Heart right ventricle (tissue), 16 donors: ENCODE measurements around the gene KCNQ5. TPM values are rescaled to one million over a fixed set of nuclear protein-coding genes. Genes with fewer than 3 reads are reported as not detected.

Experiments used
- ATAC-seq, 8 donors: fragments of 200-7000 bp; cut with Tn5 transposase; one replicate each; pipeline ENCODE4 v1.9.1; 2020; ENCODE audit warnings: mild to moderate bottlenecking in 8 of 8, moderate library complexity in 8 of 8, moderate number of reproducible peaks in 1 of 8
- DNase-seq, 2 donors: peaks; one replicate each; pipeline ENCODE4 v3.0.0-alpha.2; 2020
- H3K27ac ChIP-seq, 10 donors: fragments of 200-600 bp; sonication (generic) in 2 of 10; one replicate each; pipeline versions ENCODE4 v1.5.0 to v1.8.0; 2020 to 2022; ENCODE audit warnings: mild to moderate bottlenecking in 3 of 10
- H3K27me3 ChIP-seq, 7 donors: fragments of 200-600 bp; one replicate each; pipeline ENCODE4 v1.8.0; 2021 to 2022; ENCODE audit warnings: mild to moderate bottlenecking in 2 of 7
- H3K36me3 ChIP-seq, 9 donors: fragments of 200-600 bp; sonication (generic) in 1 of 9; one replicate each; pipeline versions ENCODE4 v1.5.0 to v1.8.0; 2020 to 2022; ENCODE audit warnings: mild to moderate bottlenecking in 2 of 9
- H3K4me1 ChIP-seq, 9 donors: fragments of 200-600 bp; sonication (generic) in 1 of 9; one replicate each; pipeline versions ENCODE4 v1.5.0 to v1.8.0; 2020 to 2022; ENCODE audit warnings: mild to moderate bottlenecking in 4 of 9
- H3K4me3 ChIP-seq, 10 donors: fragments of 200-600 bp; sonication (generic) in 2 of 10; one replicate each; pipeline versions ENCODE4 v1.5.0 to v1.8.0; 2020 to 2022; ENCODE audit warnings: mild to moderate bottlenecking in 7 of 10, moderate library complexity in 2 of 10
- H3K9me3 ChIP-seq, 11 donors: fragments of 200-600 bp in 10 of 11; sonication (generic) in 2 of 11; one replicate each; pipeline versions ENCODE4 v1.5.0 to v1.8.0; 2013 to 2022; ENCODE audit warnings: mild to moderate bottlenecking in 2 of 11, control low read depth in 1 of 11, moderate library complexity in 1 of 11
- WGBS, 2 donors: extraction: QIAGEN DNeasy Blood & Tissue Kit; methylation state at CpG; one replicate each; pipeline ENCODE4 v1.1.7; 2013; ENCODE audit warnings: inconsistent platforms in 1 of 2; 5-methylcytosine and 5-hydroxymethylcytosine counted together
- intact Hi-C, 10 donors: fragments of 100-400 bp; cut with DNase I; formaldehyde crosslinking; loops; one replicate each; pipeline versions ENCODE4 v1.11.1 to v1.14.2; 2022
- polyA plus RNA-seq, 2 donors: library from polyadenylated mRNA; stranded (reverse); fragments of 200-250 nt; gene quantifications; one replicate each; pipeline ENCODE4 v1.2.3, GENCODE V29; 2013
- total RNA-seq, 10 donors: library from RNA; stranded (reverse); fragmentation: NEBNext Ultra II Directional in 3 of 10; extraction: Animal tissue kit (Norgen Biotek cat#: 25700) in 3 of 10; gene quantifications; one replicate each; pipeline versions ENCODE4 v1.2.1 to v1.2.4, GENCODE V29; 2021 to 2023
- TF ChIP-seq, protein P1 (sequence below), 9 donors: fragments of 200-600 bp; sonication (generic) in 2 of 9; IDR thresholded peaks; one replicate each; pipeline versions ENCODE4 v1.5.0 to v1.8.0; 2021 to 2022; ENCODE audit warnings: antibody characterized with exemption in 9 of 9, mild to moderate bottlenecking in 5 of 9, moderate library complexity in 1 of 9
- donor health status: Arrhythmogenic right ventricular cardiomyopathy.
- donor health status: ischemic (EF 13 %, LVEDD 7.1; RV severe dilation, severe dysfunction).
- donor health status: healthy with polysubstance abuse.
- donor health status: DM: no; HTN: yes; CAD: no.
- donor health status: DM: no; HTN: no; CAD: no.
- donor health status: ischemic (EF 25% LVEDD 6.9; RV normal size, moderate dysfunction).
- donor health status: ischemic (EF 25% LVEDD 5.7; RV mildly dilated, moderate dysfunction).
- donor health status: healthy.
- donor health status: DM: yes; HTN: yes; CAD: no.
- donor health status: Ischemic cardiomyopathy.
- donor health status: ischemic (EF 35%, LVEDD 5.7; RV mildly dilated, moderate dysfunction).
- donor health status: nonischemic (EF 11% LVEDD 7.7; RV severe dilation, severe dysfunction).
- donor health status: DM: yes; HTN: yes; CAD: no.
- donor health status: PGD.
- donor health status: ischemic (EF 29% LVEDD 5.4; RV normal size, mild dysfunction).
- donor health status: nonischemic (EF 23%, LVEDD 6.1; RV moderate dilation, normal function).

The KCNQ5 gene
- total and polyA plus RNA-seq, 12 donors = under 0.01 to 0.15 (median 0.12) TPM; not detected in 9

GRCh38 chr6:73143551-73143950, 521.7 kb downstream of the KCNQ5 start:
- no peak overlapping the region for H3K4me3 ChIP-seq
- no peaks in the 10 kb centered on the region for H3K27me3 ChIP-seq
- 83 to 89% methylated on average over 4 of the region's 4 CpGs for WGBS, 2 donors
- intact Hi-C loops = no loop called here
- DNase-seq (no peak), ATAC-seq (no peak)
- H3K36me3 ChIP-seq = no peaks in the 10 kb centered on the region
- TF ChIP-seq, protein P1, sequence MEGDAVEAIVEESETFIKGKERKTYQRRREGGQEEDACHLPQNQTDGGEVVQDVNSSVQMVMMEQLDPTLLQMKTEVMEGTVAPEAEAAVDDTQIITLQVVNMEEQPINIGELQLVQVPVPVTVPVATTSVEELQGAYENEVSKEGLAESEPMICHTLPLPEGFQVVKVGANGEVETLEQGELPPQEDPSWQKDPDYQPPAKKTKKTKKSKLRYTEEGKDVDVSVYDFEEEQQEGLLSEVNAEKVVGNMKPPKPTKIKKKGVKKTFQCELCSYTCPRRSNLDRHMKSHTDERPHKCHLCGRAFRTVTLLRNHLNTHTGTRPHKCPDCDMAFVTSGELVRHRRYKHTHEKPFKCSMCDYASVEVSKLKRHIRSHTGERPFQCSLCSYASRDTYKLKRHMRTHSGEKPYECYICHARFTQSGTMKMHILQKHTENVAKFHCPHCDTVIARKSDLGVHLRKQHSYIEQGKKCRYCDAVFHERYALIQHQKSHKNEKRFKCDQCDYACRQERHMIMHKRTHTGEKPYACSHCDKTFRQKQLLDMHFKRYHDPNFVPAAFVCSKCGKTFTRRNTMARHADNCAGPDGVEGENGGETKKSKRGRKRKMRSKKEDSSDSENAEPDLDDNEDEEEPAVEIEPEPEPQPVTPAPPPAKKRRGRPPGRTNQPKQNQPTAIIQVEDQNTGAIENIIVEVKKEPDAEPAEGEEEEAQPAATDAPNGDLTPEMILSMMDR (IDR thresholded peaks at IDR 0.05) = no peak
- H3K27ac ChIP-seq = no peak overlapping the region
- no peaks in the 10 kb centered on the region for H3K9me3 ChIP-seq
- no peaks in the 10 kb centered on the region for H3K4me1 ChIP-seq

DNA sequence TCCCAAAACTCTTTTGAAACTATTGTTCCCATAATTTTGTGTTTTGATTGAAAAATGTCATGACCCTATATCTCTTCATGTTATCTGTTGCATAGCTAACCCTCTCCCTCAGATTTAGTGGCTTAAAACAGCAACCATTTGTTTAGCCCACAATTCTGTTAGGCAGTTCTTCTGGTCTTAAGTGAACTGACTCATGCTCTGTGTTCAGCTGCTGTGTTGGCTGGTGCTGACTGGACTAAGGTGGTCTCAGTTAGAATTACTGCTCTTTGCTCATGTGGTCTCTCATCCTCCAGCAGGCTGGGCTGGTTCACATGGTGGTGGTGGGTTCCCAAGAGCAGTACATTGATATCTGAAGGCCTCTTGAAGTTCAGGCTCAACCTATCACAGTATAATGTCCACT, 522.7 kb downstream of the KCNQ5 start:
- Histone ChIP-seq H3K4me3 (no peak overlapping the region), H3K36me3 (no peaks in the 10 kb centered on the region), H3K9me3 (no peaks in the 10 kb centered on the region), H3K27ac (no peak overlapping the region), H3K4me1 (no peaks in the 10 kb centered on the region), H3K27me3 (no peaks in the 10 kb centered on the region)
- intact Hi-C loops = no loop called here
- no peak for DNase-seq
- TF ChIP-seq, protein P1 (IDR thresholded peaks at IDR 0.05) = no peak
- ATAC-seq = no peak

DNA sequence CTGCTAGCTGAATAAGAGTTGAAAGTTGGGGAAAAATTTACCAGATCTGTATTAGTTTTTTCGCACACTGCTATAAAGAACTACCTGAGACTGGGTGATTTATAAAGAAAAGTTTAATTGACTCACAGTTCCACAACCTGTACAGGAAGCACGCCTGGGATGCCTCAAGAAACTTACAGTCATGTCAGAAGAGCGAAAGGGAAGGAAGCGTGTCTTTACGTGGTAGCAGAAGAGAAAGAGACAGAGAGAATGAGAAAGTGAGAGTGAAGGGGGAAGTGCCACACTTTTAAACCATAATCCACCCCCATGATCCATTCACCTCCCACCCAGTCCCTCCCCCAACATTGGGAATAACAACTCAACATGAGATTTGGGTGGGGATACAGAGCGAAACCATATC, 523.8 kb downstream of the KCNQ5 start:
- 83% methylated on average over 6 of the region's 6 CpGs for WGBS, 2 donors
- H3K4me3 ChIP-seq = no peak overlapping the region

GRCh38 chr6:73151732-73152131, 529.9 kb downstream of the KCNQ5 start:
- Histone ChIP-seq H3K9me3 (no peaks in the 10 kb centered on the region), H3K36me3 (no peaks in the 10 kb centered on the region), H3K4me1 (no peaks in the 10 kb centered on the region), H3K27ac (no peak overlapping the region), H3K27me3 (peaks cover 0 to 8% (median 0%) of the 10 kb centered on the region in 7 donors), H3K4me3 (no peak overlapping the region)
- 60 to 68% methylated on average over 3 of the region's 3 CpGs for WGBS, 2 donors
- intact Hi-C loops = no loop called here
- no peak for ATAC-seq
- no peak for DNase-seq
- TF ChIP-seq, protein P1 (IDR thresholded peaks at IDR 0.05) = no peak

More for the DNA sequence above, 523.8 kb downstream of the KCNQ5 start:
- Histone ChIP-seq H3K36me3 (no peaks in the 10 kb centered on the region), H3K27me3 (no peaks in the 10 kb centered on the region), H3K4me1 (no peaks in the 10 kb centered on the region), H3K27ac (no peak overlapping the region), H3K9me3 (no peaks in the 10 kb centered on the region)
- DNase-seq (no peak), ATAC-seq (no peak)
- intact Hi-C loops = no loop called here
- TF ChIP-seq, protein P1 (IDR thresholded peaks at IDR 0.05) = no peak
